H1 (cell line): ENCODE measurements around the gene UBE2Q2. TPM values are rescaled to one million over a fixed set of nuclear protein-coding genes. Genes with fewer than 3 reads are reported as not detected.

Experiments used
- BCL11A ChIP-seq, 2 experiments: IDR thresholded peaks; one replicate each; pipeline ENCODE4 v1.6.1; 2011; ENCODE audit warnings: low read depth in 2 of 2, low read length in 2 of 2, mild to moderate bottlenecking in 2 of 2
- BRCA1 ChIP-seq: IDR thresholded peaks from 2 replicates; pipeline ENCODE4 v1.6.1; 2012; ENCODE audit warnings: low read depth, low read length, improper control_type of control experiment
- CHD7 ChIP-seq: fragments of 300-600 bp; sonication (generic); IDR thresholded peaks from 2 replicates; pipeline ENCODE4 v1.7.1; 2012; ENCODE audit warnings: low read length, moderate library complexity, mild to moderate bottlenecking, inconsistent platforms; ENCODE audit not compliant: insufficient replicate concordance
- EGR1 ChIP-seq: IDR thresholded peaks from 2 replicates; pipeline ENCODE4 v1.6.1; 2011; ENCODE audit warnings: low read depth, low read length, borderline replicate concordance
- HDAC2 ChIP-seq, 2 experiments: fragments of 300-600 bp in 1 of 2; sonication (generic) in 1 of 2; IDR thresholded peaks; 2 replicates each; pipeline ENCODE4 v1.6.1; 2011 to 2012; ENCODE audit warnings: low read depth in 2 of 2, low read length in 2 of 2, mild to moderate bottlenecking in 2 of 2, moderate library complexity in 2 of 2, borderline replicate concordance in 1 of 2, inconsistent platforms in 1 of 2
- MAFK ChIP-seq: IDR thresholded peaks from 2 replicates; pipeline ENCODE4 v1.6.1; 2012; ENCODE audit warnings: low read depth, mild to moderate bottlenecking, improper control_type of control experiment, low read length
- RBBP5 ChIP-seq: IDR thresholded peaks from 2 replicates; pipeline ENCODE4 v1.7.1; 2012; ENCODE audit warnings: low read depth, mild to moderate bottlenecking, inconsistent platforms, low read length, moderate library complexity, borderline replicate concordance
- SAP30 ChIP-seq: fragments of 300-600 bp; sonication (generic); IDR thresholded peaks from 2 replicates; pipeline ENCODE4 v1.7.1; 2012; ENCODE audit warnings: low read length, moderate library complexity, mild to moderate bottlenecking, inconsistent platforms; ENCODE audit not compliant: insufficient read depth, insufficient replicate concordance
- SRF ChIP-seq: IDR thresholded peaks from 2 replicates; pipeline ENCODE4 v1.6.1; 2011; ENCODE audit warnings: mild to moderate bottlenecking, low read depth, low read length, moderate library complexity
- TEAD4 ChIP-seq: IDR thresholded peaks from 2 replicates; pipeline ENCODE4 v1.6.1; 2012; ENCODE audit warnings: low read depth, low read length, inconsistent platforms, mixed read lengths
- USF2 ChIP-seq: IDR thresholded peaks from 2 replicates; pipeline ENCODE4 v1.6.1; 2011; ENCODE audit warnings: low read length, improper control_type of control experiment
- polyA plus RNA-seq, 7 experiments: library from polyadenylated mRNA; depleted of rRNA in 3 of 7; stranded (reverse) in 5 of 7; unstranded in 2 of 7; fragments of >200 nt in 5 of 7; fragments of 200-250 nt in 2 of 7; gene quantifications; 1 replicate in 5 of 7; 2 replicates in 1 of 7; 4 replicates in 1 of 7; pipeline versions ENCODE4 v1.2.1 to v1.2.3, GENCODE V29; 2011 to 2013; ENCODE audit warnings: missing spikeins in 2 of 7, mixed read lengths in 2 of 7
- total RNA-seq: library from RNA; stranded (reverse); fragmentation: NEBNext Ultra II Directional; extraction: Animal tissue kit (Norgen Biotek cat#: 25700); gene quantifications from 2 replicates; pipeline ENCODE4 v1.2.1, GENCODE V29; 2021

UBE2Q2 gene
- total and polyA plus RNA-seq, 2 of the 8 experiments (the other 6 are each of a cell fraction or from before 2014, with no cell fraction given), result 10.1 to 22.7 TPM

GRCh38 chr15:75857886-75858285, 14.6 kb downstream of the UBE2Q2 start (continued):
- TF ChIP-seq CHD7, result no peak
- no peak for TF ChIP-seq BCL11A (IDR thresholded peaks at IDR 0.05; ENCODE audit: low read depth in 2 of 2, low read length in 2 of 2)
- no peak for TF ChIP-seq USF2
- no peak for TF ChIP-seq EGR1
- TF ChIP-seq TEAD4, result no peak
- no peak for TF ChIP-seq BRCA1
- TF ChIP-seq MAFK, result no peak
- TF ChIP-seq SRF, result no peak
- TF ChIP-seq HDAC2 (IDR thresholded peaks at IDR 0.05; ENCODE audit: borderline replicate concordance in 1 of 2, low read depth in 2 of 2, low read length in 2 of 2), result no peak
- no peak for TF ChIP-seq RBBP5
- TF ChIP-seq SAP30, result no peak
